NB4 (cell line): ENCODE results near the gene LPAR3.

ENCODE experiments used
- CTCF ChIP-seq: IDR thresholded peaks from one replicate; pipeline ENCODE4 v1.5.1; 2012; ENCODE audit warnings: low read depth, low read length
- MAX ChIP-seq: IDR thresholded peaks from 2 replicates; pipeline ENCODE4 v1.6.1; 2011; ENCODE audit warnings: low read depth, low read length
- MYC ChIP-seq: IDR thresholded peaks from 2 replicates; pipeline ENCODE4 v1.6.1; 2011; ENCODE audit warnings: low read depth, low read length
- POLR2A ChIP-seq: IDR thresholded peaks from 2 replicates; pipeline ENCODE4 v1.6.1; 2011; ENCODE audit warnings: mild to moderate bottlenecking; ENCODE audit not compliant: insufficient read length; ENCODE audit errors: extremely low read depth

GRCh38 chr1:84916897-84917296 is 23.9 kb upstream of the LPAR3 start:
- no peak for TF ChIP-seq CTCF
- no peak for TF ChIP-seq MAX
- no peak for TF ChIP-seq POLR2A
- no peak for TF ChIP-seq MYC
